IPS DF 6.9 (cell line): ENCODE data around the gene SUCO.

Experiments used
- DNase-seq: peaks from one replicate; pipeline ENCODE4 v3.0.0-alpha.2; 2013; ENCODE audit warnings: low read depth, low spot score
- H3K27ac ChIP-seq: one replicate; pipeline ENCODE4 v1.5.1; 2013; ENCODE audit warnings: low read length, control low read depth
- H3K27me3 ChIP-seq: 2 replicates; pipeline ENCODE4 v1.6.1; 2013; ENCODE audit warnings: mild to moderate bottlenecking, low read length; ENCODE audit not compliant: control insufficient read depth, insufficient read depth
- H3K36me3 ChIP-seq: 2 replicates; pipeline ENCODE4 v1.6.1; 2013; ENCODE audit warnings: low read length; ENCODE audit not compliant: control insufficient read depth, insufficient read depth
- H3K4me1 ChIP-seq: 2 replicates; pipeline ENCODE4 v1.6.1; 2013; ENCODE audit warnings: low read length; ENCODE audit not compliant: control insufficient read depth, insufficient read depth
- H3K4me3 ChIP-seq: 2 replicates; pipeline ENCODE4 v1.5.1; 2013; ENCODE audit warnings: mild to moderate bottlenecking, low read length
- H3K9me3 ChIP-seq: 2 replicates; pipeline ENCODE4 v1.6.1; 2013; ENCODE audit warnings: low read length, inconsistent platforms; ENCODE audit not compliant: control insufficient read depth, insufficient read depth
- WGBS: extraction: QIAGEN DNeasy Blood & Tissue Kit; methylation state at CpG from one replicate; pipeline ENCODE4 v1.1.7; 2013; ENCODE audit warnings: mixed read lengths, missing lambda C conversion rate; ENCODE audit not compliant: insufficient read length, insufficient coverage; 5-methylcytosine and 5-hydroxymethylcytosine counted together

Gene SUCO

DNA sequence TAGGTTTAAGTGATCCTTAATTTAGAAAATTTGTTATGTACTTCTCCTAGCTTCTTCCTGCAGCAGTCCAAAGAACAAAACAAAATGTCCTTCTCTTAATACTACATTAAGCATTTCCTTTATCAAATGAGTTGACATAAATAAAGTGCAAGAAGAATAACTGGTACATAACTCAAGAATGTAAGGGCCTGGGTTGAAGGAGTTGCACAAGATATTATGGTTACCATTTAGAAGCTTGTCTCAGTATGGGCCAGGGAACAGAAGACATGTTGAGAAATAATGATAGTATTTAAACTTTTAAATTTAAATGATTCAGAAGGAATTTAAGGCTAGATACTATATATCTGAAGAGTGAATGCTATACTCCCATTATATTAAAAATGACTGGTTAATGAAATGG, 23.5 kb downstream of the SUCO start:
- DNase-seq: no peak
- H3K4me1 ChIP-seq: no peaks in the 10 kb centered on the region
- H3K9me3 ChIP-seq: no peaks in the 10 kb centered on the region
- no peak overlapping the region for H3K27ac ChIP-seq
- no peaks in the 10 kb centered on the region for H3K27me3 ChIP-seq
- peaks cover 2% of the 10 kb centered on the region; the same call in 1 of the 2 replicates for H3K36me3 ChIP-seq
- no peak overlapping the region for H3K4me3 ChIP-seq

DNA sequence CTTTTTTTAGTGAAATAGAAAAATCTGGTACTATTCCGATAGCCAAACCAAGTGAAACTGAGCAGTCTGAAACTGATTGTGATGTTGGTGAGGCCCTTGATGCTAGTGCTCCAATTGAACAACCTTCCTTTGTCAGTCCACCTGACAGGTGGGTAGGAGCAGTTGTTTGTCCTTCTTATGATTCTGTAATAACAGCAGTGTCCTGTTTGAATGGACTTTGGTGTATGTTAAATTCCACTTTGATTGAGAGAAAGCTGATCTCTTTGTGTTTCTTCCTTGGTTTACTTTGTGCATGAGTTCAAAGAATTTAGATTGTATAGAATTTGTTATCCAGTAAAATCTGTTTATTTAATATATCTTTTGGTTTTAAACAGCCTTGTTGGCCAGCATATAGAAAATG, 24.3 kb downstream of the SUCO start:
- DNase-seq: no peak
- Histone ChIP-seq H3K27me3 (no peaks in the 10 kb centered on the region), H3K27ac (no peak overlapping the region), H3K4me3 (no peak overlapping the region), H3K36me3 (peaks cover 6% of the 10 kb centered on the region; the same call in 1 of the 2 replicates), H3K9me3 (no peaks in the 10 kb centered on the region), H3K4me1 (no peaks in the 10 kb centered on the region)
- WGBS: no CpG with 5 or more reads among the region's 1 CpG

DNA sequence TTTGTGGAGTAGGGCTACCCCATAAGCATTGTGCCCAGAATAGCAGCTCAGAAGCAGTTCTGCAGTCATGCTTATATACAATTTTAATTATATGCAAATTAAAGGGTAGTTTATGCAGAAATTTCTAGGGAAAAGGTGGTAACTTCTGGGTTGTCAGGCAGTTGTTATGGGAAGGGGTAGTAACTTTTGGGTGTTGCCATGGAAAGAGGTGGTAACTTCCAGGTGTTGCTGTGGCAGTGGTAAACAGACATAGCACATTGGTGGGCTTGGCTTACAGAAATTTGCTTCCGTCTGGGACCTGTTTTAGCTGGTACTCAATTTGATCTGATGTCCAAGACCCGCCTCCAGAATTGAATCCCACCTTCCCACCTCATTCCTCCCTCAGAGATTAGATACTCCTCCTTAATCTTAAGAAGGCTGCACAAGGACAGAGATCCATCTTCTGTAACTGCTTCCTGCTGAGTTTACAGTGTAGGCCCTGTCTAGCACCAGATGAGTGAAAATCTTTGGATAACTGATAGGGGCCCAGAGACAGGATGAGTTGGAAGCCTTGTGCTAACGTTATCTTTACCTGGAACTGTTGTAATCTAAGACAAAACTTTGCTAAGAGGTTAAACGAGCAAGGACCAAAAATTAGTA, 26.7 kb downstream of the SUCO start:
- Histone ChIP-seq H3K4me1 (no peaks in the 10 kb centered on the region), H3K9me3 (no peaks in the 10 kb centered on the region), H3K36me3 (peaks cover 11% of the 10 kb centered on the region; the same call in 1 of the 2 replicates), H3K27ac (no peak overlapping the region), H3K4me3 (no peak overlapping the region), H3K27me3 (no peaks in the 10 kb centered on the region)
- WGBS: no CpG with 5 or more reads among the region's 4 CpGs
- no peak for DNase-seq

DNA sequence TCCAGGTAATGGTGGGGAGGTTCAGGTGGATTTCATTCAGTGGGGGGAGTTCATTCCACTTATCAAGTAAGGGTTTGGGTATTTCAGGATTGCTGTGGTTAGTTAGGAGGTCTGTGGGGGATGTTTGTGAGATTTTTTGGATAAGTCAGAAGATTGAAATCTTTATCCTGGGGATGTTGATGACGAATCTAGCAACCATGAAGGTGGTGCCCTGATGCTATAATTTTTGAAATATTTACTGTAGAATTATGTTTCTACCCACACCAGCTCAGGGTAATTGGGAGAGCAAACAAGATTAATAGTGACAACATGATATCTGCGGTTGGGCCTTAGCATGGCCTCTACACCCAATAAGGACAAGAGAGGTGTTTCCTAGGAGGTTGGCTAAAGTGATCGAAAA, 28.3 kb downstream of the SUCO start:
- no peak for DNase-seq
- no peak overlapping the region for H3K27ac ChIP-seq
- no peaks in the 10 kb centered on the region for H3K27me3 ChIP-seq
- H3K9me3 ChIP-seq: no peaks in the 10 kb centered on the region
- no peak overlapping the region for H3K4me3 ChIP-seq
- H3K4me1 ChIP-seq: no peaks in the 10 kb centered on the region
- peaks cover 11% of the 10 kb centered on the region; the same call in 1 of the 2 replicates for H3K36me3 ChIP-seq
- WGBS: no CpG with 5 or more reads among the region's 3 CpGs

DNA sequence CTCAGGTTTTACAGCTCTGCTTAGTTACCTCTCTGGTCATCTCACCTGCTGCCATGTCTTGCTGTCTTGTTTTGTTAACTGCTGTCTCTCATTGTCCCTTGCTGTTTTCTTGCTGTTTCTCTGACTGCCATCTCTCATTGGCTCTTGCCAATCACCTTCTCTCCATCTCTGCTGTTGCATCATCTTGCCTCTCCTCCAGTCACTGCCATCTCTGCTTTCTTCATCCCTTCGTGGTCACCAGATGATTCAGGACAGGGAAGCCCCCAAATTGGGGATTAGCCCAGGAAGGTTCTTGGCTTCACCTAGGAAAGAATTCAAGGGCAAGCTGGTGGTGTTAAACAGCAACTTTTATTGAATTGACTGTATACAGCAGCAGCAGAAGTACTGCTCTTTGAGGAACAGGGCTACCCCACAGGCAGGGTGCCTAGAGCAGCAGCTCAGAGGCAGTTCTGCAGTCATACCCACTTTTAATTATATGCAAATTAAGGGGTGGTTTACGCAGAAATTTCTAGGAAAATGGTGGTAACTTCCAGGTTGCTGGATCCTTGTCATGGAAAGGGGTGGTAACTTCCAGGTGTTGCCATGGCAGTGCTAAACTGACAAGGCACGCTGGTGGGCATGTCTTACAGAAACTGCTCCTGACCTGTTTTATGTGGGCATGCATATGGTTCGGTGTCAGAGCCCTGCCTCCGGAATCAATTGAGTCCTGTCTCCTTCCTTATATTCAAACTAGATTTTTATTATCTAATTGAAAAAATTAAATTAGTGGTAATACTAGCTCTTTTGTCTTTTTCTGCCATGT, 33.4 kb downstream of the SUCO start:
- Histone ChIP-seq H3K27me3 (no peaks in the 10 kb centered on the region), H3K9me3 (no peaks in the 10 kb centered on the region), H3K4me1 (no peaks in the 10 kb centered on the region), H3K4me3 (no peak overlapping the region), H3K36me3 (peaks cover 17% of the 10 kb centered on the region; the same call in 1 of the 2 replicates), H3K27ac (no peak overlapping the region)
- DNase-seq: no peak
- no CpG with 5 or more reads among the region's 5 CpGs for whole genome bisulfite sequencing

DNA sequence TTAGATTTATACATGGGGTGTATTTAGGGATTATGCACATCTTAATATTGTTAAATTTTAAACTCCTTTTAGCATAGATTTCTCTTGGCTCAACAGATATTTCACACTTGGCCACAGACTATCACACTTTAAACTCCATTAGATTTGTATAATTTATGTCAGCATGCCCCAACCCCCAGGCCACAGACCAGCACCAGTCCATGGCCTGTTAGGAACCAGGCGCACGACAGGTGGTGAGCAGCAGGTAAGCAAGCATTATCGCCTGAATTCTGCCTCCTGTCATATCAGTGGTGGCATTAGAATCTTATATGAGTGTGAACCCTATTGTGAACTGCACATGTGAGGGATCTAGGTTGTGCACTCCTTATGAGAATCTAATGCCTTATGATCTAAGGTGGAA, 34.8 kb downstream of the SUCO start:
- H3K4me3 ChIP-seq: no peak overlapping the region
- no peaks in the 10 kb centered on the region for H3K4me1 ChIP-seq
- no peaks in the 10 kb centered on the region for H3K27me3 ChIP-seq
- WGBS: no CpG with 5 or more reads among the region's 3 CpGs
- no peaks in the 10 kb centered on the region for H3K9me3 ChIP-seq
- no peak for DNase-seq
- H3K27ac ChIP-seq: no peak overlapping the region
- peaks cover 13% of the 10 kb centered on the region; the same call in 1 of the 2 replicates for H3K36me3 ChIP-seq

DNA sequence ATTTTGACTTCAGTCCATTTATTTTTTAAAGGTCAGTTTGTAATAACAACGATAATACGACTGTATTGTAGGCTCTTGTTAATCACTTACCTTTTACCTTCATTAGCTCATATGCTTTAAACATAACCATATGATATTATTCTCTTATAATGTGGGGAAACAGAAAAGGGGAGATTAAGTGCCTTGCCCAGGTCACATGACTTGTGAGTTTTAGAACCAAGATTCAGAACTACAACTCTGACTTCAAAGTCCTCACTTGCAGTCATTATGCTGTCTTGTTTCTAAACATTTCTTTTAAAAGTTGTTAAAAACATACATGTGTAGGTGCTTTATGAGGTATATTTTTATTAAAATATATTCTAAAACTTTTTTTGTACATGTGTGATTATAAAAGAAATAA, 41.1 kb downstream of the SUCO start:
- 100% methylated on average over 1 of the region's 2 CpGs for WGBS
- no peaks in the 10 kb centered on the region for H3K9me3 ChIP-seq
- no peaks in the 10 kb centered on the region for H3K4me1 ChIP-seq
- no peaks in the 10 kb centered on the region for H3K27me3 ChIP-seq
- H3K36me3 ChIP-seq: peaks cover 4% of the 10 kb centered on the region; the same call in 1 of the 2 replicates
- H3K27ac ChIP-seq: no peak overlapping the region
- DNase-seq: no peak
- H3K4me3 ChIP-seq: no peak overlapping the region

DNA sequence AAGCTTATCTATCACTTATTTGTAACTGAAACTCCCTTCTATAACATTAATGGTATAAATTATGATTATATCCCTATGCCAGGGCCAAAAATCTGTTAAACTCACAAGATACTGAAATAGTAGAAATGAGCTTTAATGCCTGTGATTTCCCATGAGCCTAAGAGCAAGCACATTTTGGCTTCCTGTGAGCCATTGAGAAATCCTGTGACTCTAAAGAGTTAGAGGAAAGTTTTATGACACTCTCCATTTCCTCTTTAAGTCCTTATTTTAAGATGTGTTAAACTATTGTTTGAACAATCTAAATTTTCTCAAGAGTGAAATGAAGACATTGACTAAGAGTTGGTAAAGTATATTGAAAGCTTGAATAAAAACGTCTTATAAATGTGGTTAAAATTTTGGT, 45.6 kb downstream of the SUCO start:
- H3K4me1 ChIP-seq: no peaks in the 10 kb centered on the region
- no peak overlapping the region for H3K27ac ChIP-seq
- no peaks in the 10 kb centered on the region for H3K27me3 ChIP-seq
- H3K9me3 ChIP-seq: no peaks in the 10 kb centered on the region
- no peaks in the 10 kb centered on the region; the same call in 1 of the 2 replicates for H3K36me3 ChIP-seq
- WGBS: 100% methylated on average over 1 of the region's 1 CpG
- no peak overlapping the region for H3K4me3 ChIP-seq
- DNase-seq: no peak

DNA sequence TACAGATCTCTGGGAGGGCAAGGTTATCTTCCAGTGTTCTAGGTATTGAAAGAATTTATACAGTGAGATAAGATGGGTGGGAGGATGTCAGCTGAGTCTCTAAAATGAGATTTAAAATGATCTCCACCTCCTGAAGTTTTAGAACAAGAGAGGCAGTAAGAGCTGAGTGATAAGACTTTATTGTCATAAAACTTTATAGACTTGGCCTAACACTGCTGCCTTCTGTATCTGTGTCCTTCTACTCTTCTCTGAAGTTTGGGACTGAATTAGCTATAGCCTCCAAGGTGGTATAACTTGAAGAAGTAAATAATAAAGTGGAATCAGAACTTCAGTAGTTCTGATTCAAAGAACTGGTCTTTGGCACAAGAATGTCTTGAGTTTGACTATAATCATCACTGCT, 48.3 kb downstream of the SUCO start:
- Histone ChIP-seq H3K36me3 (no peaks in the 10 kb centered on the region), H3K4me3 (no peak overlapping the region), H3K4me1 (no peaks in the 10 kb centered on the region), H3K27ac (no peak overlapping the region), H3K27me3 (no peaks in the 10 kb centered on the region), H3K9me3 (no peaks in the 10 kb centered on the region)
- no peak for DNase-seq

DNA sequence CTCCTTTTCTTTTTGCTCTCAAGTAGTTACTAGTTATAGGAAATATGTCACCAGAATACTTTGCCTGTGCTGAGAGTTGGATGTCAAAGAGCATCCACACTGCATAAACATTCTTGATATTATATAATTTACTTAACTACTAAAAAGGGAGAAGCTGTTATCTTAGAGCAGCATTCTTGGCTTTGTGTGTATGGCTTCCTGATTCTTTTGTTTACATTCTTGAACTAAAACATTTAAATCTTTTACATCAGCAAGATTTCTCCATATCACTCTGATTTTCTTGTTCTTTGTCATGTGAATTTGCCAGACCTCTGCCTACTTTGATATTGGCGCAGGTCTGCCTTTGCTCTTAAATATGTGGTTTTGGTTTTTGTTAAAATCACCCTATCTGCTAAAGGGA, 48.8 kb downstream of the SUCO start:
- no peaks in the 10 kb centered on the region for H3K4me1 ChIP-seq
- WGBS: no CpG with 5 or more reads among the region's 1 CpG
- no peak overlapping the region for H3K27ac ChIP-seq
- no peaks in the 10 kb centered on the region for H3K9me3 ChIP-seq
- no peak overlapping the region for H3K4me3 ChIP-seq
- H3K36me3 ChIP-seq: no peaks in the 10 kb centered on the region
- no peak for DNase-seq
- no peaks in the 10 kb centered on the region for H3K27me3 ChIP-seq

DNA sequence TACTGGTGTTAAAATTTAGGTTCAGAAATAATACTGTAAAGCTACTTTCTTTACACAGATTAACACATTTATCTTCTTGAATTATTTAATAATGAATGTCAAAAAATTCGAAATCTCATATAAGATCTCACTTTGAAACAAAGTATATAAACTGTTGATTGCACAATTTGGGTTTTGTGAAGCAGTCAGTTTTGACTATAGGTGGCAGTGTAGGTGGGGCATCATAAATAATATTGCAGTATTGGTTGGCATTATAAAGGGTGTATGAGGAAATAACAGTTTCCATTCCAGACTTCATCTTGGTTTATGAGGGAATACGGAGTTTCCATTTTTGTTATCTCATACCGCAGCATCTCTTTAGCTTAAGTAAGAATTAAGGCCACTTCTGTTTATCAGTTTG, 49.9 kb downstream of the SUCO start:
- Histone ChIP-seq H3K36me3 (no peaks in the 10 kb centered on the region), H3K9me3 (no peaks in the 10 kb centered on the region), H3K4me1 (no peaks in the 10 kb centered on the region), H3K27ac (no peak overlapping the region), H3K27me3 (no peaks in the 10 kb centered on the region), H3K4me3 (no peak overlapping the region)
- no peak for DNase-seq
- WGBS: no CpG with 5 or more reads among the region's 3 CpGs
